Measurements from ENCODE around the gene ABCG2.

DNA sequence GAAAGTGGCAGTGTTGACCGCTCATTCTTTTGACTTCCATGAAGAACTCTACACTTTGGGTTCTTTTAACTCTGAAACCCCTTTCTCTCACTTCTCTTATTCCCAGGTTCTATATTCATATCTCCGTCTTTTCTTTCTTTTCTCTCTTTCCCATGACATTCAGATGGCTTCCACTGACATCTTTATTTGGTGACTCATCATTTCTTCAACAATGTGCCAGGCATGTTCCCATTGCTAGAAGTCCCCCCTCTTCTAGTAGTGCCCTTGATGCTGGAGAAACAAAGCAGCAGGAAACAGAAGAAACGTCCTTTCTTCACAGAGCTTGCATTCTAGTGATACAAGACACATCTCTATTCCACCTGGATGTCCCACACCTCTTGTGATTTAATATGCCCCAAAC is 117.7 kb downstream of the ABCG2 start:
- TF ChIP-seq, protein P1, sequence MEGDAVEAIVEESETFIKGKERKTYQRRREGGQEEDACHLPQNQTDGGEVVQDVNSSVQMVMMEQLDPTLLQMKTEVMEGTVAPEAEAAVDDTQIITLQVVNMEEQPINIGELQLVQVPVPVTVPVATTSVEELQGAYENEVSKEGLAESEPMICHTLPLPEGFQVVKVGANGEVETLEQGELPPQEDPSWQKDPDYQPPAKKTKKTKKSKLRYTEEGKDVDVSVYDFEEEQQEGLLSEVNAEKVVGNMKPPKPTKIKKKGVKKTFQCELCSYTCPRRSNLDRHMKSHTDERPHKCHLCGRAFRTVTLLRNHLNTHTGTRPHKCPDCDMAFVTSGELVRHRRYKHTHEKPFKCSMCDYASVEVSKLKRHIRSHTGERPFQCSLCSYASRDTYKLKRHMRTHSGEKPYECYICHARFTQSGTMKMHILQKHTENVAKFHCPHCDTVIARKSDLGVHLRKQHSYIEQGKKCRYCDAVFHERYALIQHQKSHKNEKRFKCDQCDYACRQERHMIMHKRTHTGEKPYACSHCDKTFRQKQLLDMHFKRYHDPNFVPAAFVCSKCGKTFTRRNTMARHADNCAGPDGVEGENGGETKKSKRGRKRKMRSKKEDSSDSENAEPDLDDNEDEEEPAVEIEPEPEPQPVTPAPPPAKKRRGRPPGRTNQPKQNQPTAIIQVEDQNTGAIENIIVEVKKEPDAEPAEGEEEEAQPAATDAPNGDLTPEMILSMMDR (IDR thresholded peaks at IDR 0.05), result no peak
- TF ChIP-seq POLR2A (IDR thresholded peaks at IDR 0.05) (no peak), EP300 (IDR thresholded peaks at IDR 0.05) (no peak), POLR2AphosphoS5 (IDR thresholded peaks at IDR 0.05) (no peak)

Measured in suprapubic skin (tissue), 4 donors.